ENCODE measurements around the gene PITRM1.

Gene PITRM1

DNA sequence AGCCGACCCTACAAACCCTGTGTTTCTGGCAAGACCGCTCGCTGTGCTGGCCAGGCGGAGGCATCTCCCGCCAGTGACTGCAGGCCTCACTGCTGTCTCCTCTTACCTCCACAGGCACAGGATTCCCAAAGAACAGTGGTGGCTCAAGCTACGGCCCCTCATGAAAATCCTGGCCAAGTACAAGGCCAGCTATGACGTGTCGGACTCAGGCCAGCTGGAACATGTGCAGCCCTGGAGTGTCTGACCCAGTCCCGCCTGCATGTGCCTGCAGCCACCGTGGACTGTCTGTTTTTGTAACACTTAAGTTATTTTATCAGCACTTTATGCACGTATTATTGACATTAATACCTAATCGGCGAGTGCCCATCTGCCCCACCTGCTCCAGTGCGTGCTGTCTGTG is 36.2 kb downstream of the PITRM1 start:
- DNase-seq, result no peak

DNA sequence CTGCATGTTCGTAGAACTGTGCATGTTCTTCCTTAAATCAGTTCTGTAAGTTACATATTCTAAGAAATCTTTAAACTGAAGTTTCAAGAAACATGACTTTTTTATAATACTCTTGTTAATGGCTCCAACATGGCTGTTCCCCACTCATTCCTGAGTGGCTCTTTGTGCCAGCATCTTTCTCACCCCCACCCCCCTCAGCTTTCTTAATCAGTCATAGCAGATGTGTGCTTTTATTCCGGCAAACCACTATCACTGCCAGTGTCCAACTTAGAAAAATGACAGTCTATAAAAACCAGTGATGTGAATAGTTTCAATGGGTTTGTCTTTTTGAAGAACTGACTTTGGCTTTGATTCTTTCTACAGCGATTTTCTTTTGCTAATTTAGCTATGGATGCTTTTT is 37.6 kb downstream of the PITRM1 start:
- DNase-seq, result no peak

DNA sequence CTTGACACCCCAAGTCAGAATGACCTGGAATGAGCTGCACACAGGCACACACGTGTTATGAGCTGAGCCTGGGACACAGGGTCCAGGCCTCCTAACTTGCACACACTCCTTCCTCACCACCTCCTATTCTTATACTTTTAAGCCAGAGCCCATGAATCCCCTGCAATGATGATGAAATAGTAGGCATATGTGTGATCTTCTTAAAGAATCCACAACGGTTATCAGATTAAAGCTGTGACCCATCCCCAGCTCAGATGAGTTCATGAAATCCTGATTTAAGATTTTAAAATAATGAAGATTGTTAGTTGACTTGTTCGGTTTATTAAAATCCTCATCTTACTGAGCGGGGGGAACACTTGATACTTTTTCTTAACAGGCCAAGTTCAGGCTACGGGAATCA is 38.6 kb downstream of the PITRM1 start:
- DNase-seq, result no peak

DNA sequence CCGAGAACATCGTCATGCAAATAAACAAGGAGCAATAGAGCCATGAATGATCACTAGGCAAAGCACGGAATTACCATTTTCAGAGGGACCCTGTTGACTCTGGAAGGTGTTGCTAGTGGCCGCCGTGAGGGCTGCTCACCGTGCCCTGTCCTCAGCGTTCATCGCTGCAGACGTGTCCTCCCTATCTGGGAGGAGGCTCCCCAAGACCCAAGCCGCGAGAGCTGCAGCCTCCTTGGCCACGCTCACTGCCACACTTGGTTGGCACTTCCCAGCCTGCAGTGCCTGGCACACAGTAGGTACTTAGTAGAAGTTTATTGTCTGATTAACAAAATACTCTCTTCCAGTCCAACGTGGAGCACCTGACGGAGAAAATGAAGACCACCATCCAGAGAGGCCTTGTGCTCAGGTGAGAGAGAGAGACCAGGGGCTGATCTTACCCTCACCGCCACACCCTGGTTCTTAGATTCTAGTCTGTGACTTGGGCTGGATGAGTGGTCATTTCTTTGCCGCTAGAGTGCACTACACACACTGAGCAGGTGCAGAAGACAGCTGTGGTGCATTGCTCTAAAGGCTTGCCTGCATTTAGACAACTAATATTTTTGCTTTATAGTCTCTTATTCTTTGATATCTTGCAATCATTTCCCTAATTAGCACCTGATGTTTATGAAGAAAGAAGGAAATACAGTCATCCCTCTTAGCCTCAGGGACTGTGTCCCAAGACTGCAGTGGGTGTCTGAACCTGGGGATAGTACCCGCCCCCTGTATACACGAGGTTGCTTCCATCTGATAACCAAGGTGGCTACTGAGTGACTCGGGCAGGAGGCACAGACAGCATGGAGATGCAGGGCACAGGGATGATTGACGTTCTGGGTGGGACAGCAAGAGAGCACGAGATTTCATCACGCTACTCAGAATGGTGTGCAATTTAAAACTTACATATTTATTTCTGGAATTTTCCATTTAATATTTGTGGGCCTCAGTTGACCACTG is 40.3 kb downstream of the PITRM1 start:
- no peak for DNase-seq

DNA sequence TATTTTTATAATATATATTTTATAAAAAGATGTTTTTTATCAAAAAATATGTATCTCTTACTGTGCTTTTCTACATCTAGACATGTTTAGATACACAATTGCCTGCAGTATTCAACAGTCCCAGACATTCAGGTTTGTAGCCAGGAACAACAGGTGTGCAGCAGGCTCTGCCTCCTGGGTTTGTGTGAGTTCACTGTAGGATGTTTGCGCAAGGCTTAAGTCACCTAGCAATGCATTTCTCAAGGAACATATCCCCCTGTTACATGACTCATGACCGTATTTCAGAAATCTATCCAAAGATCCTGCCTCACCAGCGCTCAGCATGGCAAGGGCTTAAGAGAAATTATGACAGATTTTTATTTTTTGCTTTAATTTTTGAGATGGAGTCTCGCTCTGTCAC is 41.5 kb downstream of the PITRM1 start:
- no peak for DNase-seq

DNA sequence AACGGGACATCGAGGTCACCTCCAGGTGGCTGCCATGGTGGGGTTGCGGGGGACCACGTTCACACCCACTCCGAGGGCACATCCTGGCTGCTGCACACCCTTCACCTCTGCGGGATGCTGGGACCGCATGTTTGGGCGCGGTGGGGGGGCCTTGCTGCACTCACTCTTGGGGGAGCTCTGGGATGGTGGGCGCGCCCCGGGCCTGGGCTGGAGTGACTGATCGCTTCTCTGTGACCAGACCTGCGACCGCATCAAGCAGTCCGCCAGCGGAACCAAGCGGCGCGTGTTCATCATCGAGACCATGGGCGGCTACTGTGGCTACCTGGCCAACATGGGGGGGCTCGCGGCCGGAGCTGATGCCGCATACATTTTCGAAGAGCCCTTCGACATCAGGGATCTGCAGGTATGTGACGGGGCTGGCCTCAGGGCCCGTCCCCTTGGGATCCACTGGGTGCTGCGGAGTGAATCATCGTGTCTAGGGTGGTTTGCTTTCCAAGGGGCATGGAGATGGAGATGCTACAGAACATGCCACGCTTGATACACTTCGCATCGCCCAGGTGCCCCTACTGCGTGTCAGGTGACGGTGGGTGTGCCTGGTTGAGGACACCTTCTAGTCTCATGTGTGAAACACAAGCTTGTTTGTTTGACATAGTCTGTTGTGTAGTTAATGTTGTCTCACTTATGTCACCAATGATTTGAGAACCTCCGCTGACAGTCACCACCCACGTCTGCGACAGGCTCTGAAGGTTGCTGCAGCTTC is 42.8 kb downstream of the PITRM1 start:
- DNase-seq, result no peak

DNA sequence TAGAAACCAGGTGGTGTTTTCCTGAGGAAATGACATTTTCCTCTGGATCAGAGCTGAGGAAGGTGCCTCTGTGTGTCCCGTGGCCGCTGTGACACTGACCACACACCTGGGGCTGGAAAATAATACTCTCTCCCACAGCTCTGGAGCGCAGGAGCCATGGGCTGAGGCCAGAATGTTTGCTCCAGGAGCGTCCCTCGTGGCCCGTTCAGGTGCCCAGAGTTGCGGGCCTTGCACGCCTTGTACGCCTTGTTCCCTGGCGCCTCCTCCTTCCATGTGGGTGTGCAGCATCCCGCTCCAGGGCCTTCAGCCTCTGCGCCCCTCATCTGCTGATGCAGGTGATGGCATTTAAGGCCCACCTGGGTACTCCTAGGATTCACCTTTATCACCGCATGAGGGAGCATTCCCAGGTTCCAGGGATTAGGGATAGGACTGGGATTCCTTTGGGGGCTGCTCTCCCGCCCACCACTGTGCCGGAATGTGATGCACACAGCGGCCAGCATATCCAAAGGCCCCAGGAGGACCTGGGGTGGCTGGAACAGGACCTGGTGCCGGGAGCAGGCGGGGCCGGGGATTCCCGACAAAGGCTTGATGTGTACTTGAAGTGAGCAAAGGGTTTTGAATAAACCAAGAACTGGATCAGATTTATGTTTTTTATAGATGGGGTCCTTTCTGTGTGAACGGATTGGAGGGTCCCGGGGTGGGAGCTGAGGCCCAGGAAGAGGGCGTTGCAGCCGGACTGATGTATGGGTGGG is 44.0 kb downstream of the PITRM1 start:
- DNase-seq, result no peak

DNA sequence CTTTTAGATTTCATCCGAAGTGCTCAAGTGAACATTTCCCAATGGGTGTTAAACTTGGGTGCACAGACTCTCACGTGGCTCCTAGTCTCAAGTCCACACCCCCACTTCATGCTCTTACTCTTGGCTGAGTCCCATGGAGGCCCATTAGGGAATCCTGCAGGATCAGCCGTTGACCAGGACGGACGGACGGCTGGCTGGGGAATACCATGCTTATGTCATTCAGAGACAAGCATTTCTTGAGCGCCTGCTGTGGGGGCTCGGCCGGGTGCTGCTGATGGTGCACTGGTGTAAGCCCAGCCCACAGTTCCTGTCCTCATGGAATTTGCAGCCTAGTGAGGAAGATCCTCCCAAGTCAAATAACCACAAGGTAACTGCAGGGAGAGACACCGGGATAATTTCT is 44.7 kb downstream of the PITRM1 start:
- DNase-seq, result no peak

DNA sequence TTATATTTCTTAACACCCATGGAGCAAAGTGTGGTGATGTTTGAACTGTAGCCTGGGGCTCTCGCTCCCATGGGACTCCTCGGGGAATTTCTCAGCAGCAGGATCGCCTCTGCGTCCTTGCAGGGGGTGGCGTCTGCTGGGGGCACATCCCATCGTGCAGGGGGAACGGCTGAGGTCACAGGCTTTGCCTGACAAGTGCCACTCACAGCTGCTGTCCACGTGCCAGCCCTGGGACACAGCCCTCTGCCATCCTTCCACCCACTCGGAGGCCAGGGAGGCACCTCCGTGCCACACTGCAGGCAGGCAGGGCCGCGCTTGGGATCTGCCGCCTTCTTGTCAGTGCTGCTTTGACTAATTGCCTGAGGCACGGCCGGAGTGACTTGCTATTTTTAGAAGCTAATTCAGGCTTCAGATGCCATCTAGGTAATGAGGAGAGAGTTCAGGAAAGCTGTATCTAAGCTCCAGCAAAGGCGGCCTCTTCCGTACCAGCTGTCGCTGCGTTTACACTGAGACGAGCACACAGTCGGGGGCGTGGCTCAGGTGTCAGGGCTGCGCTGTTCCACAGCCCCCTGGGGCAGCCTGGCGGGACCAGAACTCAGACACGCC is 45.7 kb downstream of the PITRM1 start:
- peak; percentile 55 for DNase-seq

DNA sequence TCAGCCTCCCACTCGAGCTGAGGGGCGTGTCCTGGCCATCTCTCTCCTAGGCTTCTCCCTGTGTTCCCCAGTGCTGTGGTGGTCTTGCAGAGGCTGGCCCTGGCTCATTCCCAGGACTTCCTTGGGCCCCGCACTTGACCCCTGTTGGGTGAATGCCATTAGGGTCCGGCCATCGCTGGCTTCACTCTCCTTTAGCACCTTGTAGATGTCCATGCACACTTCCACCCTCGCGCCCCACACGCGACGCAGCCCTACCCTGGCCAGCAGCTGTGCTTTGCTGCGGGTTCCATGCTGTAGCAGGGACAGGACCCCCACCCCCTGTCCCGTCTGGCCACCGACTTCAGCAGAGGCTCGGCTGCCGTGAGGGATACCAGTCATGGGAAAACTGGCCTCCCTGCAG is 46.3 kb downstream of the PITRM1 start:
- DNase-seq, result no peak

DNA sequence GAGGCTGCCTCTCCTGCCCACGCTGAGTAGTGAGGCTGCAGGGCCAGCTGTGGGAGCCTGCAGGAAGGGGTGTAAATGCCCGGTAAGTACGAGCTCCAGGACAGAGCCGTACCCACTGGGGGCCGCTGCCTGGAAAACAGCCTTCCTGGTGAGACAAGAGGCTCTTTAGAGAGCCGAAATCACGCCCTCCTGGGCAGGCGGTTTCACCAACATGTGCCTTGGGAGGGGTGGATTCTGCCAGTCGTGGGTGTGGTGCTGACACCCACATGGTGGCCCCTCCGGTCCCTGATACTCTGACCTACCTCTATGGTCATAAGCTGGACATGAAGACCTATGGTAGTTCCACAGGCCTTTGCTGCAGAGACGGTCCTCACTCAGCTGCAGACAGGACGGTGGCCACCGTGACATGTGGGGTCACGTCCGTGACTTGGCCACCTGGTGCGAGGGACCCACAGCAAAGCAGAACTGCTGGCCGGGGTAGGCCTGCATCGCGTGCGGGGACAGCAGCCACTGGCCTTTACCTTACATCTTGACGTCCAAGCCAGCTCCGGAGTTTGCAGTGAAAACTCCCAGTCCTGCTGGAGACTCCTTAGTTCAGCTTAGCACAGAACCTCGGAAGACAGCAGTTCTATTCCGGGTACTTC is 46.9 kb downstream of the PITRM1 start:
- no peak for DNase-seq

DNA sequence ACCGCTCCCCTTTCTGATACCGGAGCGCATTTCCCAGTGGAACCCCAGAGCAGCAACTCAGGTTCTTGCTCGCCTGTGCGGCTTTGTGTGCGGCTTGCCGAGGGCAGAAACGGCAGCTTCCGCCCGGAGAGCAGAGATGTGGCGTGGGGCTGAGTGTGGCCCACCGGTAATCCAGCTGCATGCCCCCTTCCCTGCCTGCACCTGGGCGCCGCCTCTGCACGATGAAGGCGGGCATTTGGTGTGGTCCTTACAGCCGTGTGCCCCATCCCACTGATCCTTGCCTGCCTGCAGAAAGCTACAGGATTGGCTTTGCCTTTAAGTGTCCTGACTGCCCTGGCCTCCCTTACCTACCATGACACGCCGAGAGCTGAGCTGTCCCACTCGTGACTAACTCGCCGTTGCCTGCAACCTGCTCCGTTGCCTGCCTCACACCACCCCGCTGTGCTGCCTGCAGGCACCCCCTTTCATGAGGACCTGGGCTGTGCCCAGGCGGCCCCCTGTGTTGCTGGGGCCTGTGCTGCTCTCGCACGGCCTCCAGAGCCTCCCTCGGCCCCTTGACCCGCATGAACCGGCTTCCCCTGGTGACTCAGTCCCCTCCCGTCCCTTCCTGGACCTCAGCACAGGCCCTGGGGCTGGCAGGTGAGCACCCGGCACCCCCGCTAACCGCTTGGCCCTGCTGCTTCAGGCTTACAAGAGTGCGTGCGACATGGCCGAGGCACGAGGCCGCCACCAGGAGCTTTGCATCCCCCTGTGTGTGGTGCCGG is 48.0 kb downstream of the PITRM1 start:
- DNase-seq, result no peak

DNA sequence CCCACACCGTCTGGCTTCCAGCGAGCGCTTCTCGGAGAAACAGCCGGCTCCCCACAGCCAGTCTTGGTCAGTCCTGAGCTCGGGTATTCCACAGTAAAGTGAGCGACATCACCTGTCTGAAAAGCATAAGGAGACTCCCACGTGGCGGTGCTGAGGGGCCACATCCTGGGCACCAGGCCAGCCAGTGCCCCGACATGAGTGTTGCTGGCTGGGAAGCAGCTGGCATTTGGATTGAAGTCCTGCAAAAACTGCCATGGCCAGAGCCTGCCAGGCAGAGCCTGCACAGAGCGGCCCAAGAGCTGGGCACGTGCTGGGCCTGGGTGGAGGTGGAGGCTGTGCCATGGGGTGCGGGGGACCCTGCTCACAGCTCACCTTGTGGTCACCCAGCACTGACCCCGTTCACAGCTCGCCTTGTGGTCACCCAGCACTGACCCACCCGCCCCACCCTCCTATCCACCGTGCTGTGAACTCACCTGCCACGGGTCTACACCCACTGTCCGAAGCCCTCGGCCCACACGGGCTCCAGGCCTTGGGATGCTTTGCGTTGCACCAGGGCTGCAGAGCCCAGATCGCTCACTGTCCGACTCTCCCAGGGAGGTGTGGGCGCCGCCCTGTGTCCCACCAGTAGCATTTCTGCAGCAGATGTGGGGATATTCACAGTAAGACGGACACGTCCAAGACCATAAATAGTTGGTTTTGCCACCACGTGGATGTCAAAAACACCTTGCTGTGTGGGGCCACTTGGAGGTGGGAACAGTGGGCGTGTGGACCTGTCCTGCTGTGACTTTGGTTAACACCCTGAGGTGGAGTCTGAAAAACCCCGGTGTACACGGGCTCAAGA is 48.8 kb downstream of the PITRM1 start:
- no peak for DNase-seq

DNA sequence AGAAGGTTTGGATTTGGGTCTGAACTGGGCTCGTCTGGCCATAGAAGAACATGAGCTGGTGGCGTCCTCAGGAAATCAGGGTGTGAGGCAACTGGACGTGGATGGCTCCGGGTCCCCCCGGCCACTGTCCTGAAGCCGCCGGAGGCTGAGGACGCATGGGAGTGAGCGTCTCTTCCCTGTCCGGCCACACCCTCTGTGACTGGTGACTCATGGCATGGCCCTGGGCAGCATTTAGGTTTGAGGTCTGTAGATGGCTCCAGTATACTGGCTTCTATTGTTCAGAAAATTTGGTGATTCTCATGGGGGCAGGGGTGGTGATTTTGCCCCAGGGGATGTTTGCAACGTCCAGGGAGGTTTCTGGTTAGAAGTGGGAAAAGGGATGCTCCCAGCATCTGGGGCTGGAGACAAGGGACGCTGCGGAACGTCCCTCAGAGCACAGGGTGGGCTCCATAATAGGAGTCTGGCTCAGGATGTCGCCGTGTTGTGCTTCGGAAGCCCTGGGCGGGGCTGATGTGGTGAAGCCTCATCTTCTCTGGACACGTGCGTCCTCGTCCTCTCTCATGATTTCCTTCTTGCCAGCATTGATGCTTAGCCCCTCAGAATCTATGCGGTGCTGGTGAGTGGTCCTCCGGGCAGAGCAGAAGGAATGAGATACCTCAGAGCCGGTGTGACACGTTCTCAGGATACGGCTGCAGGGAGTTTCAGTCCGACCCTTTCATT is 49.9 kb downstream of the PITRM1 start:
- no peak for DNase-seq

DNA sequence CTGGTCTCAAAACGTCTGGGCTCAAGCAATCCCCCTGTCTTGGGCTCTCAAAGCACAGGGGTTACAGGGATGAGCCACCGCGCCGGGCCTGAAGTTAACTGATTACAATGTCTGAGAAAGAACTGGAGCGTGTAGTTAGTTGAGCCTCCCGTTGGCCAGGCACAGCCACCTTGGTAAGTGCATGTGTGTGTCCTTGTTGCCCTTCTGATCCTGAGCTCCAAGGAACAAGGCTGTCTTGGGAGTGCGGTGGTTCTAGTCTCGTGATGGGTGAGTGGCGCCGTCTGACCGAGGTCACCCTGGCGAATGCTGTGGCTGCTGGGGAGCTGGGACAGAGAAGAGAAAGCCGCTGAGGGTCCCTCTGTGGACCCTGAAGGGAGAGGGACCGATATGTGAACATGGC is 50.5 kb downstream of the PITRM1 start:
- no peak for DNase-seq

DNA sequence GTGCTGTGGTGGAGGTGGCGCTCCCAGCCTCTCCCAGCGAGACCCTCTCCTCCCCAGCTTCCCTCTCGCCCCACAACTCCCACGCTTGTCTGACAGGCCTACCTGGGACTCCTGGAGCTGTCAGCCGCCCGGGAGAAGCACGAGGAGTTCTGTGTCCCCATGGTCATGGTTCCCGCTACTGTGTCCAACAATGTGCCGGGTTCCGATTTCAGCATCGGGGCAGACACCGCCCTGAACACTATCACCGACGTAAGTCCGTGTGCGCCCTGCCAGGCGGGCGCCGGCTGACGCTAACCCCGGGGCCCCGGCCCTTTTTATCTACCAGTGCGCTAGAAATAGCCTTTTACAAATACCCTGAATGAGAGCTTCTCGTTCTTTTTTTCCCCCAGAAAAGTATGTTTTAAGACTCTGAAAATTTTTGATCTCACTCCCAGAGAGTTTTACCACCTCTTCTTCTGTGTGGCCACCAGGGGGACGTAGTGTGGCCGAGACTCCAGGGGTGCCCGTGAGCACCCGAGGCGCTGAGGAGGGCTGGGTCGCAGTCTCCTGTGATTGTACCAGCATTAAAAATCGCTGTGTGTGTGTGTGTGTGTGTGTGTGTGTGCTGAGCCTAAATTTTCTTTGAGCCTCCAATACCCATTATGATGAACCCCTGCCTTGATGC is 52.7 kb downstream of the PITRM1 start:
- no peak for DNase-seq

DNA sequence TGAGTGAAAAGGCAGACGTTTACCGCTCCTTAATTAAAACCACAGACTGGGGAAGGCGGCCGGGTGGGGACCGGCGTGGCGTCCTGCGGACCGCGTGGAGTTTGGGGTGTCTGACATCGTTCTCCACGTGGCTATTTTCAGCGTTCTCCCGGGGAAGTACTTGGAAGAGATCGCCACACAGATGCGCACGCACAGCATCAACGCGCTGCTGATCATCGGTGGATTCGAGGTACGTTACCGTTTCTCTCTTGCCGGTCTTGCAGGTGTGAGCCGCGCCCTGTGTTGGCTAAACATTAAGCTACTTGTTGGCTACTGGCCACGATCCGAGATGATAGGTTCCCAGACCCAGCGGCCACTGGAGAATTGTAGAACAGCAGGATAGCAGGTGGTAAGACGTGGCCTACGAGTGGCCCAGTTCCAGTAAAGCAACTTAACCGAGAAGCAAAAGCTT is 53.9 kb downstream of the PITRM1 start:
- DNase-seq, result no peak

DNA sequence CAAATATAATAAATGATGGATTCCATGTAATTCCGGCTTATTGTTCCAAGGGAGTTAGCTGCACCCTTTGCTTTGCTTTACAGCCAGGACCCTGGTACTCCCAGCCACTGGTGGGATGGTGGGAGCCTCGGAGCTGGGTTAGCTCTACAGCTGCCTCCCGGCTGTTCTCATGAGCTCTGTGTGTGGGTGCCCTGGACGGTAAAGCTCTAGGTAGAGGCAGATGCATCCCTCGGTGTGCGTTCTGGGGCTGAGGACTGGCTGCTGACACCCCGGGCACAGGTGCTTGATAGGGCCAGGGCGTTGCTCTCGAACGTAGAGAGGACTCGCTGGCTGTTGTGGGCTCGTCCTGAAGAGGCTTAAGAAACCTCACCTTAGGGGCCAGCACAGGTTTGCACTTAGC is 55.1 kb downstream of the PITRM1 start:
- DNase-seq, result no peak

DNA sequence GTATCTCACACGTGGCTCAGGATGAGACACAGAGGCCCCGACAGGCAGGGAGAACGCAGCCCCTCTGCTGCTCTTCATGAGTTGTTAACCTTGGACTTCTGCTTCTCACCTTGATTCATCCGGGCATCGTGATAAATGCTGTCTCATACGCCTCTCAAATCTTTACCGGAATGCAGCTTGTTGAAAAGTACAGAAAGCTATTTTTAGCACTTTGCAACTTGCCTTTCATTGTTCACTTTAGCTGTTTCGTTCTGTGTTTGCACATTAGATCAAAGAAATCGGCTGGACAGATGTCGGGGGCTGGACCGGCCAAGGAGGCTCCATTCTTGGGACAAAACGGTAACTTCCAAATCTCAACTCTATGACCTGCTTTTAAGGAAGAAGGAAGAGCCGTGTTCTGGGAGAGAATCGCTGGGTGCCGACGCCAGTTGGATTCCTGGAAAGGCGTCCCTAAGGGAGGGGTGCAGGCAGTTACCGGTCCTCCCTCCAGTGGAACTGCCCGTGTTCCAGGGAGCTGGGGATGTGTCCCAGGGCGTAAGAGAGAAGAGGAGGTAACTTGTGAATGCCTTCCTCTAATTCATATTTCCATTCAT is 56.0 kb downstream of the PITRM1 start:
- no peak for DNase-seq

Measured in DMS 273 treated with DMSO at 0.1 percent for 48 hours (cell line).